ACC112 (cell line): ENCODE data around the gene IRF5.

ENCODE experiments used
- H2AFZ ChIP-seq: fragments of 200-600 bp; sonication (generic); one replicate; pipeline ENCODE4 v1.6.0; 2017; ENCODE audit warnings: antibody characterized with exemption, low read length; ENCODE audit not compliant: unreplicated experiment
- H3K27ac ChIP-seq: fragments of 200-600 bp; sonication (generic); 2 replicates; pipeline ENCODE4 v1.5.1; 2014; ENCODE audit warnings: low read depth, mild to moderate bottlenecking, antibody characterized with exemption, low read length, moderate library complexity
- H3K27me3 ChIP-seq: fragments of 200-600 bp; sonication (generic); 2 replicates; pipeline ENCODE4 v1.6.1; 2014; ENCODE audit warnings: mild to moderate bottlenecking, antibody characterized with exemption, low read length, moderate library complexity, mixed read lengths; ENCODE audit not compliant: insufficient read depth
- H3K36me3 ChIP-seq: fragments of 200-600 bp; sonication (generic); 2 replicates; pipeline ENCODE4 v1.6.1; 2016; ENCODE audit warnings: mild to moderate bottlenecking, antibody characterized with exemption, low read length, moderate library complexity, mixed read lengths; ENCODE audit not compliant: insufficient read depth
- H3K4me1 ChIP-seq: fragments of 200-600 bp; sonication (generic); one replicate; pipeline ENCODE4 v1.6.1; 2016; ENCODE audit warnings: low read length, mixed read lengths; ENCODE audit not compliant: insufficient read depth, unreplicated experiment, control insufficient read depth
- H3K4me3 ChIP-seq: fragments of 200-600 bp; sonication (generic); 2 replicates; pipeline ENCODE4 v1.5.1; 2014; ENCODE audit warnings: mild to moderate bottlenecking, low read depth, low read length
- H3K79me2 ChIP-seq: fragments of 200-600 bp; sonication (generic); one replicate; pipeline ENCODE4 v1.6.0; 2016; ENCODE audit warnings: low read length; ENCODE audit not compliant: control insufficient read depth, unreplicated experiment, insufficient read depth

The IRF5 gene

DNA sequence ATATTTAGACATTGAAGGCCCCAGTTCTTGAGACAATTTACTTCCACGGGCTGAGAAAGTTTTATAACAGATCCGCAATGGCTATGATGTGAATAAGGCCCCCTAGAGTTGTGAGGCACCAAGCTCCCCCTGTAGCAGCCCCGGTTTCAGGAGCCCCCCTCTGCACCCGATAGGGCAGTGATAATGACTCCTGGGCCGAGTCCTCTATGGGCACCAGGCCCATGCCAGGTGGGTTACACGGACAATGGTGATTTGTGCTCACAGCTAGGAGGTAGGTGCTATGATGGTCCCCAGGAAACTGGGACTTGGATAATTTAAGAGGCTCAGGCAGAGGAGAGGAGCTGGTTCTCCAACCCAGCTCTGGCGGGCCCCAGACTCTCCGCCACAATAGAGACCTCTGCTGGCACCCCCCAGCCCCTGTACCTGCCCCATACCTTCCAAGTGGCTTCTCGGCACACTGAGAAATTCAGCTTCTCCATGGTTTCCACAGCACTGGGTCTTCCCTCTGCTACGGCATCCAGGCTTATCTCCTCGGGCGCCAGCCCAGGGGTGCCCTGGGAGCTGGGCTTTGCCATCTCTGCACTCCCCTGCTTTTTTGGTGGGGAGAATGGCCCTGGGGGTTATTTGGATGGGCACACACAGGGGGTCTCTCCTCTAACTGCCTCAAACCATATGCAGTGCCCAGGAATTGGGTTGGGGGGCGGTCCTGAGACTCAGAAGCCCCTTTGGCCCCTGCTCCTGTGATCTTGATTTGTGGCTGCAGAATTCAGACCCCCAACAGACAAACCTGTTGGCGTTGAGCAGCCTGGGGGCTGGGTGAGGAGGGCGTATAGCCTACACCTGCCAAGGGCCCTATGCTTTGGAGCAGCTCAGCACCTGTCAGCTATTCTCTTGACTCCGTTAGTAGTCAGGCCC lies 15.0 kb upstream of the IRF5 start:
- Histone ChIP-seq H3K27ac (no peak overlapping the region), H3K27me3 (peaks cover 59% of the 10 kb centered on the region), H3K4me3 (no peak overlapping the region), H2AFZ (no peak overlapping the region), H3K36me3 (no peaks in the 10 kb centered on the region), H3K4me1 (no peaks in the 10 kb centered on the region), H3K79me2 (no peaks in the 10 kb centered on the region)

DNA sequence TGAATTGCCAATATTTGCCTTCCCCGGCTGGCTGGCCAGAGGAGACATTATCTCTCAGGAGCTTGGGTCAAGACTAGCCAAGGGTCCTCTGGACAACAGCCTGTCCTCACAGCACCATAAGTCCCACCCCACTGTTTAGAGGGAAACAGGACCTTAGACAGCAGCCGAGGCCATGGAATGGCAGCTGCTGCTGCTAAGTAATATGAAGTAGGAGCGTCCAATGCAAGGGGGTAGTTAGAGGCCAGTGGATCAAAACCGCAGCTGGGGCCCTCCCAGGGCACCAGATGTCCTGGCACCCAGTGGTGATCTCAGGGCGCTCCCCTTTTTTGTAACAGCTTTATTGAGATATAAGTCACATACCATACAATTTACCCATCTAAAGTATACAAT lies 14.3 kb upstream of the IRF5 start:
- no peak overlapping the region for H2AFZ ChIP-seq
- no peaks in the 10 kb centered on the region for H3K79me2 ChIP-seq
- H3K4me3 ChIP-seq = no peak overlapping the region
- H3K4me1 ChIP-seq = no peaks in the 10 kb centered on the region
- H3K27ac ChIP-seq = no peak overlapping the region
- peaks cover 53% of the 10 kb centered on the region for H3K27me3 ChIP-seq
- no peaks in the 10 kb centered on the region for H3K36me3 ChIP-seq

GRCh38 chr7:128924707-128925588 lies 12.8 kb upstream of the IRF5 start:
- no peak overlapping the region for H3K4me3 ChIP-seq
- H3K4me1 ChIP-seq = no peaks in the 10 kb centered on the region
- H3K36me3 ChIP-seq = no peaks in the 10 kb centered on the region
- no peak overlapping the region for H2AFZ ChIP-seq
- no peaks in the 10 kb centered on the region for H3K79me2 ChIP-seq
- H3K27me3 ChIP-seq = peaks cover 39% of the 10 kb centered on the region
- H3K27ac ChIP-seq = no peak overlapping the region

DNA sequence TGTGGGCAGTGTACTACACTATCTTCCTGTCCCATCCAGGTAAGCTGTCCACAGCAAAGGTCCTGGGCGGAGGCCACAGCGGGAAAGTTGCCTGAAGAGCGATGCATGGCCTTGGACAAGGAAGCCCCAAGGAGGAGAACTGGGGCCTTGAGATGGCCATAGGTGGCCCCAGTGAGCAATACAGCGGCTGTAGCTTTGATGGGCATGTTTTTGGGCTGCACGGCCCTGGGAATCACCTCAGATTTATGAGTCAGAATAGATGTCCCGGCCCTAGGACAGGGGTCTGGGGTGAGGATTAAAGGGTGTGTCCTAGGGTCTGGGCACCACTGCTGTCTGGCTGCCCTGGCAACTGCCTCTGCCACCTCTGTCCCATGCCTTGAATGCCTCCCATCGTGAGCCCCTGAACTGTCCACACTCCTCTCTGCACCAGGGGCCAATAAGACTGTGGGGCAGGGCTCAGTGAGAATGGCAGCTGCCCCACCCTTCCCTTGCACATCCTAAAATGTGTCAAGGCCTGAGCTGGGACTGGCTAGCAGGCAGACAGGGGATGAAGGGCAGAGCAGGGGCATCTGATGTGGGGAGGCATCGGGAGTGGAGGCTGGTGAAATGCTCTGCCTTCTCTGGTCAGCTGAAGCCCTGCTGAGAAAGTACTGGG lies 9.4 kb upstream of the IRF5 start:
- Histone ChIP-seq H3K36me3 (no peaks in the 10 kb centered on the region), H3K27me3 (peaks cover 8% of the 10 kb centered on the region), H3K27ac (no peak overlapping the region), H2AFZ (no peak overlapping the region), H3K4me3 (no peak overlapping the region), H3K4me1 (no peaks in the 10 kb centered on the region), H3K79me2 (no peaks in the 10 kb centered on the region)

GRCh38 chr7:128928882-128929788 lies 8.6 kb upstream of the IRF5 start:
- Histone ChIP-seq H3K27me3 (peaks cover 3% of the 10 kb centered on the region; the same call in 1 of the 2 replicates), H3K36me3 (no peaks in the 10 kb centered on the region), H3K27ac (no peak overlapping the region), H3K4me1 (no peaks in the 10 kb centered on the region), H3K4me3 (no peak overlapping the region), H3K79me2 (no peaks in the 10 kb centered on the region), H2AFZ (no peak overlapping the region)

DNA sequence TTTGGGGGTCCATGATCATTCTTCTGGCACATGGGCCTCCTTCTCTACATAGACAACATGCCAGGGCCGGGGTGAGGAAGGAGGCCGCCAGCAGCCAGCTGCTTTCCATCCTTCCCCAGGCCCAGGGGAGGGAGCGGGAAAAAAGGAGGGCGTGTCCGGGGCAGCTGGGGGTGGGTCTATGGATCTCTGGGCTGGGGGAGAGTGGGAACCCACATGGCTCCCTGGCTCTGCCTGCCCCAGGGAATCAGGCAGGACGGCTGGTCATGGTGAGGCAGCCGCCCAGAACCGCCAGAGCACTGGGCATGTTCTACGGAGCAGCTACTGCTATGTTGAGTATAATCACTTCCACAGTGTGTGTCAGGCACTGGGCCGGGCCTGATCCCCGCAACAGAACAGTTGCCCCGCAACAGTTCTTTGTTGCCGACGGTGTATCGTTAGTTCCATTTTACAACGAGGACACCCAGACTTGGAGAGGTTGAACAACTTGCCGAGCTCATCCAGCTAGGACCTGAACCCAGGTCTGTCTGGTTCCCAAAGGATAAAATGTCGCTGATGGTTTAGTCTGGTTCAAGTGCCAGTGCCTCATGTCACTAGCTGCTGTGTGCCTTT lies 6.4 kb upstream of the IRF5 start:
- H3K36me3 ChIP-seq = no peaks in the 10 kb centered on the region
- no peak overlapping the region for H2AFZ ChIP-seq
- no peaks in the 10 kb centered on the region for H3K4me1 ChIP-seq
- H3K4me3 ChIP-seq = no peak overlapping the region
- no peaks in the 10 kb centered on the region for H3K79me2 ChIP-seq
- peaks cover 7% of the 10 kb centered on the region; the same call in 1 of the 2 replicates for H3K27me3 ChIP-seq
- no peak overlapping the region for H3K27ac ChIP-seq

DNA sequence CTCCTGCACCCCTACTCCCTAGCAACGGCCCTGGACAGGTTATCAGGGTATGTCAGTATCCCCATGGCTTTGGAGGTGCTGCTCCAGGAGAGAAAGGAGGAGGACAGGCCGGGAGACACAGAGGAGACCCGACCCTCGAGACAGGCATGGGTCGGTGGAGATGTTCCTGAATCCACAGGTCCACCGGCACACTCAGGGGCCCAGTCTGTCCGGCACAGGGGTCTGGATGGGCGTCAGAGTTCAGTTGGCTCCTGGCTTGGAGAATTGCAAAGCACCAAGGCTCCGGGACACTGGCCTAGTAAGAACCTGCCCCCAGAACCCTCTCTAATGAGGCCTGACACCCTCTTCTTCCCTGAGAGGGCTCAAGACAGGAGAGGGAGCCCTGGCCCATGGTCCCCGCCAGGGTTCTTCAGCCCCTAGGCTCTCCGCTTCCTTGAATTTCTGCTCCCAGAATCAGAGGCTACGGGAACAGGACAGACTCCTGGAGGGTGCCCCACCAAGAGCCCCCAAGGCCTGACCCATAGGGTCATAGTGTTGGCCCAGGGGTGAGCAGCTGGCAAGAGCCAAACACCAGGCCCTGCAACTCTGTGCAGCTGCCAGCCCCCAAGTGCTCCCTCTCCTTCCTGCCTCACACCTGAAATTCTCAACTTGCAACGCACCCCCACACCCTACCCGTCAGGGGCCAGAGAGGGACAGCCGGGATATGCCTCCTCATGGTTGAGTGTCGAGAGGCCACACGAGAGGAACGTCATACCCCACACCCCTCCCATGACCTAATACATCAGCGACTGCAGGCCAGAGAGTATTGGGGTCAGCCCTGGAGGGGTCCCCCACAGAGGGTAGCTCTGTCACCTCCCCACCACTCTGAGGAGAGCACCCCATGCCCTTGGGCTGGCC lies 5.5 kb upstream of the IRF5 start:
- no peak overlapping the region for H3K4me3 ChIP-seq
- H3K36me3 ChIP-seq = no peaks in the 10 kb centered on the region
- H3K27me3 ChIP-seq = peaks cover 13% of the 10 kb centered on the region
- H2AFZ ChIP-seq = no peak overlapping the region
- no peak overlapping the region for H3K27ac ChIP-seq
- H3K79me2 ChIP-seq = no peaks in the 10 kb centered on the region
- no peaks in the 10 kb centered on the region for H3K4me1 ChIP-seq

DNA sequence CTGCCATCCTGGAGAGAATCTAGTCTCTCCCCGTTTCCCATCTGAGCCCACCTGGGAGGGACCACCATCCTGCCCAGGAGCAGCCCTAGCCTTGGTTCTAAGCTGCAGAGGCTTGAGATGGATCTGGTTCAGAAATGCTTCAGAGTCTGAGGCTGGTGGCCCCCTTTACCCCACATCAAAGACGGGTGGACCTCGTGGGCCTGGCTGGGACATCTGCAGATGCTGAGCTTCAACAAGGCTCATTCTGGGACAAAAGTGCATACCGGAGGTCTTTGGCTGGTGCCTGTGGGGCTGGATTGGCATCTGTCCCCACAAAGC lies 4.9 kb upstream of the IRF5 start:
- Histone ChIP-seq H3K4me1 (no peaks in the 10 kb centered on the region), H3K27me3 (peaks cover 19% of the 10 kb centered on the region), H2AFZ (no peak overlapping the region)

GRCh38 chr7:128933180-128933891 lies 4.4 kb upstream of the IRF5 start:
- Histone ChIP-seq H3K79me2 (no peaks in the 10 kb centered on the region), H3K27ac (no peak overlapping the region), H2AFZ (no peak overlapping the region), H3K4me1 (no peaks in the 10 kb centered on the region), H3K36me3 (no peaks in the 10 kb centered on the region), H3K27me3 (peaks cover 24% of the 10 kb centered on the region), H3K4me3 (no peak overlapping the region)

More for the DNA sequence above, 4.9 kb upstream of the IRF5 start:
- H3K79me2 ChIP-seq = no peaks in the 10 kb centered on the region
- no peak overlapping the region for H3K27ac ChIP-seq
- no peak overlapping the region for H3K4me3 ChIP-seq
- H3K36me3 ChIP-seq = no peaks in the 10 kb centered on the region
